Natural killer cell (primary cell): ENCODE data around the gene TTC7B. TPM values are rescaled to one million over a fixed set of nuclear protein-coding genes. Genes with fewer than 3 reads are reported as not detected.

Source experiments
- ATAC-seq, 3 donors: fragments of 150-1000 bp in 2 of 3; fragments of 200-7000 bp in 1 of 3; cut with Tn5 transposase; 1 replicate in 1 of 3; 2 replicates in 2 of 3; pipeline ENCODE4 v1.10.0; 2021; ENCODE audit warnings: mild to moderate bottlenecking in 2 of 3, moderate library complexity in 2 of 3
- DNase-seq, 2 donors: peaks; one replicate each; pipeline versions ENCODE4 v3.0.0 to v3.0.0-alpha.2; 2013 to 2021; ENCODE audit warnings: mixed read lengths in 1 of 2
- H3K27ac ChIP-seq: one replicate; pipeline ENCODE4 v1.5.1; 2013; ENCODE audit warnings: mild to moderate bottlenecking, low read length
- H3K27me3 ChIP-seq: one replicate; pipeline ENCODE4 v1.6.1; 2013; ENCODE audit warnings: low read length; ENCODE audit not compliant: control insufficient read depth, insufficient read depth
- H3K36me3 ChIP-seq: one replicate; pipeline ENCODE4 v1.6.1; 2013; ENCODE audit warnings: low read length; ENCODE audit not compliant: control insufficient read depth, insufficient read depth
- H3K4me1 ChIP-seq: one replicate; pipeline ENCODE4 v1.6.1; 2013; ENCODE audit warnings: low read length; ENCODE audit not compliant: control insufficient read depth, insufficient read depth
- H3K4me3 ChIP-seq: one replicate; pipeline ENCODE4 v1.5.1; 2013; ENCODE audit warnings: low read length
- H3K9me3 ChIP-seq: one replicate; pipeline ENCODE4 v1.6.1; 2013; ENCODE audit warnings: low read length; ENCODE audit not compliant: control insufficient read depth, insufficient read depth
- H3K27ac Mint-ChIP-seq, 2 donors: one replicate each; pipeline ENCODE4 v1.8.0; 2022; ENCODE audit warnings: mild to moderate bottlenecking in 2 of 2, mixed read lengths in 2 of 2, moderate library complexity in 1 of 2
- H3K27me3 Mint-ChIP-seq, 2 donors: one replicate each; pipeline ENCODE4 v1.8.0; 2022; ENCODE audit warnings: low read depth in 2 of 2, mixed read lengths in 2 of 2
- H3K36me3 Mint-ChIP-seq: one replicate; pipeline ENCODE4 v1.8.0; 2022; ENCODE audit warnings: mixed read lengths
- H3K4me1 Mint-ChIP-seq, 2 donors: one replicate each; pipeline ENCODE4 v1.8.0; 2022; ENCODE audit warnings: mixed read lengths in 2 of 2
- H3K4me3 Mint-ChIP-seq: one replicate; pipeline ENCODE4 v1.8.0; 2022; ENCODE audit warnings: mild to moderate bottlenecking, moderate library complexity, mixed read lengths
- H3K9me3 Mint-ChIP-seq, 2 donors: one replicate each; pipeline ENCODE4 v1.8.0; 2022; ENCODE audit warnings: mixed read lengths in 2 of 2
- WGBS: methylation state at CpG from one replicate; pipeline ENCODE4 v1.1.7; 2013; ENCODE audit warnings: missing lambda C conversion rate; ENCODE audit not compliant: insufficient coverage; 5-methylcytosine and 5-hydroxymethylcytosine counted together
- intact Hi-C: fragments of 100-400 bp; cut with micrococcal nuclease; formaldehyde crosslinking; loops from one replicate; pipeline ENCODE4 v1.14.2; 2022
- total RNA-seq, 4 donors: library from RNA; stranded (reverse); fragments of 120-200 nt in 1 of 4; gene quantifications; one replicate each; pipeline versions ENCODE4 v1.2.3 to v1.2.4, GENCODE V29; 2013 to 2022
- TF ChIP-seq, protein P1 (sequence below): fragments of 200-600 bp; IDR thresholded peaks from one replicate; pipeline ENCODE4 v1.8.0; 2022; ENCODE audit warnings: antibody characterized with exemption

Gene TTC7B
- total RNA-seq, 3 donors from 2014 or later (not counting 1 experiment from before 2014, with no cell fraction given): 1.7 to 17.2 (median 5.9) TPM

DNA sequence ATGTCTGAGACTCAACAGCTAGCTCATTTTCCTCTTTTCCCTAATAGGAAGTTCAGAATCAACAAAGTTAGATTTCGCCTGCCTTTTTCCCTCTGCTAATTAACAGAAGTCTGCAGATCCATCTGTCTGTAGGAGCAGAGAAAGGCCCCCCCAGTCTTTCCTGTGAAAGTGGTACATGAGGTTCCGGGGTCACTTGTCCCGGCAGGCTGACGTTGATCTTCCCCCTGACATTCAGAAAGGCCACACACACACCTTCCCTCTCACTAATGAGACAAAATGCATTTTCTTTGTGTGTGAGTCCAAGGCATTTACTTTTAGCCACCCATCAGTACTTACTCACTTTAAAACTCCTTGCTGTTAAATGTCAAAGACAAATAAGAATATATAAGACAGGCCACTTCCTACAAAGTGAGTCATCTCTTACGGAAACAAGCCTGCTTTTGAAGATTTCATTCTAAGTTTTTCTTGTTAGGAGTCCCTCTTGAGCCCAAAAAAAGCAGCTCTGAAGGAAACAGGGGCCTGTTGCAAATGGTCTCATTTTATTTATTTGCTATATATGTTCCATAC, 138.7 kb downstream of the TTC7B start:
- Mint-ChIP-seq H3K9me3 (no peaks in the 10 kb centered on the region), H3K36me3 (no peaks in the 10 kb centered on the region), H3K4me3 (no peak overlapping the region), H3K4me1 (no peaks in the 10 kb centered on the region), H3K27ac (no peak overlapping the region), H3K27me3 (peaks cover 0 to 9% of the 10 kb centered on the region in 2 donors)
- peak in 1 of 2 donors; percentile 38 for DNase-seq
- Histone ChIP-seq H3K4me1 (no peaks in the 10 kb centered on the region), H3K9me3 (no peaks in the 10 kb centered on the region), H3K27ac (no peak overlapping the region), H3K27me3 (no peaks in the 10 kb centered on the region), H3K36me3 (no peaks in the 10 kb centered on the region), H3K4me3 (no peak overlapping the region)
- intact Hi-C loops: no loop called here
- TF ChIP-seq, protein P1, sequence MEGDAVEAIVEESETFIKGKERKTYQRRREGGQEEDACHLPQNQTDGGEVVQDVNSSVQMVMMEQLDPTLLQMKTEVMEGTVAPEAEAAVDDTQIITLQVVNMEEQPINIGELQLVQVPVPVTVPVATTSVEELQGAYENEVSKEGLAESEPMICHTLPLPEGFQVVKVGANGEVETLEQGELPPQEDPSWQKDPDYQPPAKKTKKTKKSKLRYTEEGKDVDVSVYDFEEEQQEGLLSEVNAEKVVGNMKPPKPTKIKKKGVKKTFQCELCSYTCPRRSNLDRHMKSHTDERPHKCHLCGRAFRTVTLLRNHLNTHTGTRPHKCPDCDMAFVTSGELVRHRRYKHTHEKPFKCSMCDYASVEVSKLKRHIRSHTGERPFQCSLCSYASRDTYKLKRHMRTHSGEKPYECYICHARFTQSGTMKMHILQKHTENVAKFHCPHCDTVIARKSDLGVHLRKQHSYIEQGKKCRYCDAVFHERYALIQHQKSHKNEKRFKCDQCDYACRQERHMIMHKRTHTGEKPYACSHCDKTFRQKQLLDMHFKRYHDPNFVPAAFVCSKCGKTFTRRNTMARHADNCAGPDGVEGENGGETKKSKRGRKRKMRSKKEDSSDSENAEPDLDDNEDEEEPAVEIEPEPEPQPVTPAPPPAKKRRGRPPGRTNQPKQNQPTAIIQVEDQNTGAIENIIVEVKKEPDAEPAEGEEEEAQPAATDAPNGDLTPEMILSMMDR: no peak
- ATAC-seq: no peak
- 52% methylated on average over 5 of the region's 5 CpGs for WGBS

DNA sequence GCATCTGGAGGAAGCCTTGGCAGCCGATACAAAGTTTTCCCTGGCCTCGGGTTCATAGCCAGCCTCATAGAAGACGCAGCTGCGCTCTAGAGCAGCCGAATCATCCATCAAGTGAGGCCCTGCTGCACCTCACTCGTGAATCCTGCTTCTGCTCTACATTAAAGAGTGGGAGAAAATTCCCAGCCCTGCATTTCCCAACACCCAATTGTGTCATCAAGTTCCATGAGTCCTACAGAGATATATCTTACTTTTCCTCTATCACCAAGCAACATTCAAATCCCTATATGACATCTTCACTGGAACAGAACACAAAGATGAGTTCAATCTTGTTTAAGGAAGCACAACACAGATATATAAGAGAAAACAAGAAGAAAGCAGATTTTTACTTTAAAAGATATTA, 139.3 kb downstream of the TTC7B start:
- intact Hi-C loops: no loop called here

DNA sequence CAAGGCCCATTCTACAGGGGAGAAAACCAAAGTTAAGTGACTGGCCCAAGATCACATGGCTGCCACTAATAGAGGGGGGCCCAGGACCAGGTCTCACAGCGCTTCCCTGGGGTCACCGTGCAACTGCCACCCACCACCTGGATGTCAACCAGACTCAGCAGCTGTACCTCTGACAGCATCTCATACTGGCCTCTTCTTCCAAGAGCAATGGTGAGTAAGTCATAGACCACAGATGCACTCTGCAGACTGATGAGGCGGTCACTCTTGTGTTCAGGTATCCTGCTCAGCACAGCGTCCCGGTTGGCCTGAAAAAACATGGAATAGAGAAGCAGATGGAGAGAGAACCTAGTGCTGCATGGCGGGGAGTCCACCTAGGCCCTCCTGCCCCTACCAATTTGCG, 139.9 kb downstream of the TTC7B start:
- Mint-ChIP-seq H3K27ac (no peak overlapping the region), H3K4me3 (no peak overlapping the region), H3K4me1 (no peaks in the 10 kb centered on the region), H3K27me3 (peaks cover 0 to 12% of the 10 kb centered on the region in 2 donors), H3K9me3 (no peaks in the 10 kb centered on the region), H3K36me3 (no peaks in the 10 kb centered on the region)
- no peak overlapping the region for H3K27ac ChIP-seq
- intact Hi-C loops: no loop called here
- TF ChIP-seq, protein P1: no peak
- H3K4me3 ChIP-seq: no peak overlapping the region
- ATAC-seq (no peak), DNase-seq (no peak)
- no peaks in the 10 kb centered on the region for H3K9me3 ChIP-seq
- no peaks in the 10 kb centered on the region for H3K36me3 ChIP-seq
- H3K27me3 ChIP-seq: no peaks in the 10 kb centered on the region
- H3K4me1 ChIP-seq: peaks cover 6% of the 10 kb centered on the region
- 95% methylated on average over 7 of the region's 7 CpGs for WGBS

More for the DNA sequence above, 139.3 kb downstream of the TTC7B start:
- ATAC-seq (no peak), DNase-seq (no peak)
- Mint-ChIP-seq H3K4me3 (no peak overlapping the region), H3K27me3 (peaks cover 0 to 12% of the 10 kb centered on the region in 2 donors), H3K27ac (no peak overlapping the region), H3K9me3 (no peaks in the 10 kb centered on the region), H3K36me3 (no peaks in the 10 kb centered on the region), H3K4me1 (no peaks in the 10 kb centered on the region)
- Histone ChIP-seq H3K4me3 (no peak overlapping the region), H3K36me3 (no peaks in the 10 kb centered on the region), H3K27me3 (no peaks in the 10 kb centered on the region), H3K4me1 (peaks cover 5% of the 10 kb centered on the region), H3K9me3 (no peaks in the 10 kb centered on the region), H3K27ac (no peak overlapping the region)
- WGBS: 94% methylated on average over 6 of the region's 6 CpGs
- TF ChIP-seq, protein P1: no peak

DNA sequence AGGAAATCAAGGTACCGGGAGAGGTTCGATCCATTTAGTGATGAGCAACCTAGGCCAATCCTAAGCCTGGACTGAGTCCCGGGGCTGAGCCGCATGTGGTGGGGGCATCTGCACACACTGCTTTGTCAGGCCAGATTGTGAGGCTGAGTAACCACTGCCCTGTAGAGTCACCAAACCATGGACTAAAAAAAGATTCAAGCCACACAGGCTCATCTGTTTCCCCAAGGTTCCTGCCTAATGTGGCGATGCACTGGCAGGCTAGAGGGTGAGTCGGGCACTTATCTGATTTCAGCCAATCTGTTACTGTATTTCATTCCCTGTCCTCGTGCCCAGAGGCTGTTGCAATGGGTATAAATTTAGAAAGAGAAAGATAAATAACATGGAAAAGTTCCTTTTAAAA, 140.8 kb downstream of the TTC7B start:
- no peaks in the 10 kb centered on the region for H3K36me3 Mint-ChIP-seq
- intact Hi-C loops: no loop called here
- no peak for ATAC-seq
- DNase-seq: no peak
- Histone ChIP-seq H3K9me3 (no peaks in the 10 kb centered on the region), H3K27ac (no peak overlapping the region), H3K36me3 (no peaks in the 10 kb centered on the region), H3K27me3 (no peaks in the 10 kb centered on the region), H3K4me3 (no peak overlapping the region), H3K4me1 (peaks cover 6% of the 10 kb centered on the region)
- no peak overlapping the region for H3K27ac Mint-ChIP-seq
- H3K4me3 Mint-ChIP-seq: no peak overlapping the region
- 33% methylated on average over 7 of the region's 7 CpGs for WGBS
- H3K27me3 Mint-ChIP-seq: peaks cover 0 to 12% of the 10 kb centered on the region in 2 donors
- no peaks in the 10 kb centered on the region for H3K4me1 Mint-ChIP-seq
- H3K9me3 Mint-ChIP-seq: no peaks in the 10 kb centered on the region
- TF ChIP-seq, protein P1: no peak
